ENCODE results near the gene NR6A1. TPM values are rescaled to one million over a fixed set of nuclear protein-coding genes. Genes with fewer than 3 reads are reported as not detected.

The NR6A1 gene
- total and polyA plus RNA-seq, 2 of the 13 experiments (the other 11 are each of a cell fraction or from before 2014, with no cell fraction given), result 28.1 to 31.5 TPM

DNA sequence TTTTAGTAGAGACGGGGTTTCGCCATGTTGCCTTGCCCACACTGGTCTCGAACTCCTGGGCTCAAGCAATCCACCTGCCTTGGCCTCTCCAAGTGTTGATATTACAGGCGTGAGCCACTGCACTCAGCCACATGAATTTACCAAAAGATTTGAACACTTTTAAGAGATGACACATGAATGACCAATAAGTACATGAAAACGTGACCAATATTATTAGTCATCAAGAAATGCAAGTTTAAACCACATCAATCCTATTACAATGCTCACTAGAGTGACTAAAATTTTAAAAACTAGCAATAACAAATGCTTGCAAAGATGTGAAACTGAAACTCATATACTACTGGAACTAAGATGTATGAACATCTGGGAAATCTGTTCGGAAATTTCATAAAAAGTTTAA lies 54.3 kb downstream of the NR6A1 start:
- CTCF ChIA-PET (ENCODE audit: low intra/inter-chr PET ratio, low total read pairs), result no interaction called here
- WGBS (ENCODE audit: low lambda C conversion rate), result 96% methylated on average over 6 of the region's 6 CpGs

GRCh38 chr9:124710766-124711165 lies 60.3 kb downstream of the NR6A1 start:
- Histone ChIP-seq H3K36me3 (replicated peaks in 1 of 2; ENCODE audit: control insufficient read depth in 1 of 2, insufficient read depth in 2 of 2, low read length in 2 of 2) (no peaks in the 10 kb centered on the region; a peak in 2 of 5 replicates), H3K4me1 (ENCODE audit: insufficient read depth, low read length) (peaks cover 22% of the 10 kb centered on the region), H3K4me2 (ENCODE audit: low read depth, low read length) (no peak overlapping the region), H3K9me3 (ENCODE audit: low read length) (no peaks in the 10 kb centered on the region), H3K27me3 (ENCODE audit: control insufficient read depth in 1 of 2, insufficient read depth in 2 of 2, low read length in 2 of 2) (no peaks in the 10 kb centered on the region), H3K79me2 (ENCODE audit: insufficient read depth, low read length) (peaks cover 17% of the 10 kb centered on the region), H4K20me1 (ENCODE audit: insufficient read depth, low read length) (no peaks in the 10 kb centered on the region), H3K4me3 (replicated peaks in 1 of 3; ENCODE audit: insufficient read depth in 1 of 3, low read depth in 2 of 3, low read length in 3 of 3) (no peak overlapping the region), H3K27ac (ENCODE audit: extremely low read length, insufficient read depth, low read length) (no peak overlapping the region), H3K9ac (ENCODE audit: insufficient read depth, low read depth, low read length) (no peak overlapping the region), H2AFZ (ENCODE audit: low read length) (no peak overlapping the region)
- CTCF ChIA-PET (ENCODE audit: low intra/inter-chr PET ratio, low total read pairs), result interaction anchor here (1.7 to 5.9 kb wide), 4 partner anchors 44 to 142 kb away, joined by 5 to 141 read pairs (median 21); no protein-coding TSS in a partner anchor
- FAIRE-seq (no peak), DNase-seq (ENCODE audit: low spot score) (no peak), ATAC-seq (no peak)
- in situ Hi-C loops (cut with HindIII; ENCODE audit: extremely low pct_ligation_motif_present, low pct_unique_long_range_greater_than_20kb), result loop anchor here (5.0 kb wide), 2 partner anchors 93 to 158 kb away; no protein-coding TSS in a partner anchor
- POLR2A ChIA-PET, result no interaction called here
- WGBS (ENCODE audit: low lambda C conversion rate), result 96% methylated on average over 4 of the region's 4 CpGs
- intact Hi-C loops (cut with micrococcal nuclease; ENCODE audit: unreplicated experiment), result loop anchor here (5.0 kb wide), 1 partner anchor 53 kb away; no protein-coding TSS in a partner anchor
- BruUV-seq (replicated peaks), result TSS peak; percentile 16
- TF ChIP-seq NFIC (IDR thresholded peaks at IDR 0.05; ENCODE audit: low read length) (no peak), ZC3H4 (CRISPR knock-in tag; IDR thresholded peaks at IDR 0.05; ENCODE audit: borderline replicate concordance) (no peak), ZFP90 (CRISPR knock-in tag; IDR thresholded peaks at IDR 0.05; ENCODE audit: borderline replicate concordance) (no peak), CHD2 (IDR thresholded peaks at IDR 0.05; ENCODE audit: low read depth, low read length) (no peak), SRY (CRISPR knock-in tag; IDR thresholded peaks at IDR 0.05) (no peak), ZNF839 (CRISPR knock-in tag; IDR thresholded peaks at IDR 0.05; ENCODE audit: borderline replicate concordance) (no peak), XRCC5 (optimal IDR thresholded peaks at IDR 0.05; ENCODE audit: low read length) (no peak), ZKSCAN8 (CRISPR knock-in tag; IDR thresholded peaks at IDR 0.05; ENCODE audit: borderline replicate concordance) (no peak), ZBTB42 (CRISPR knock-in tag; IDR thresholded peaks at IDR 0.05) (no peak)
- TF ChIP-seq, protein P1, sequence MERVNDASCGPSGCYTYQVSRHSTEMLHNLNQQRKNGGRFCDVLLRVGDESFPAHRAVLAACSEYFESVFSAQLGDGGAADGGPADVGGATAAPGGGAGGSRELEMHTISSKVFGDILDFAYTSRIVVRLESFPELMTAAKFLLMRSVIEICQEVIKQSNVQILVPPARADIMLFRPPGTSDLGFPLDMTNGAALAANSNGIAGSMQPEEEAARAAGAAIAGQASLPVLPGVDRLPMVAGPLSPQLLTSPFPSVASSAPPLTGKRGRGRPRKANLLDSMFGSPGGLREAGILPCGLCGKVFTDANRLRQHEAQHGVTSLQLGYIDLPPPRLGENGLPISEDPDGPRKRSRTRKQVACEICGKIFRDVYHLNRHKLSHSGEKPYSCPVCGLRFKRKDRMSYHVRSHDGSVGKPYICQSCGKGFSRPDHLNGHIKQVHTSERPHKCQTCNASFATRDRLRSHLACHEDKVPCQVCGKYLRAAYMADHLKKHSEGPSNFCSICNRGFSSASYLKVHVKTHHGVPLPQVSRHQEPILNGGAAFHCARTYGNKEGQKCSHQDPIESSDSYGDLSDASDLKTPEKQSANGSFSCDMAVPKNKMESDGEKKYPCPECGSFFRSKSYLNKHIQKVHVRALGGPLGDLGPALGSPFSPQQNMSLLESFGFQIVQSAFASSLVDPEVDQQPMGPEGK (CRISPR knock-in tag; IDR thresholded peaks at IDR 0.05), result no peak

More for the DNA sequence above, 54.3 kb downstream of the NR6A1 start:
- POLR2A ChIA-PET, result no interaction called here
- Histone ChIP-seq H4K20me1 (ENCODE audit: insufficient read depth, low read length) (0 out of 2 replicates have a peak, but pooled peaks cover 3% of the 10 kb centered on the region), H3K27ac (ENCODE audit: extremely low read length, insufficient read depth, low read length) (no peak overlapping the region), H3K36me3 (replicated peaks in 1 of 2; ENCODE audit: control insufficient read depth in 1 of 2, insufficient read depth in 2 of 2, low read length in 2 of 2) (peaks cover 0 to 4% of the 10 kb centered on the region in 2 experiments; a peak in 3 of 5 replicates), H3K4me1 (ENCODE audit: insufficient read depth, low read length) (peaks cover 21% of the 10 kb centered on the region), H3K79me2 (ENCODE audit: insufficient read depth, low read length) (peaks cover 6% of the 10 kb centered on the region), H3K4me2 (ENCODE audit: low read depth, low read length) (no peak overlapping the region), H3K9me3 (ENCODE audit: low read length) (no peaks in the 10 kb centered on the region), H2AFZ (ENCODE audit: low read length) (no peak overlapping the region), H3K27me3 (ENCODE audit: control insufficient read depth in 1 of 2, insufficient read depth in 2 of 2, low read length in 2 of 2) (no peaks in the 10 kb centered on the region), H3K9ac (ENCODE audit: insufficient read depth, low read depth, low read length) (no peak overlapping the region), H3K4me3 (replicated peaks in 1 of 3; ENCODE audit: insufficient read depth in 1 of 3, low read depth in 2 of 3, low read length in 3 of 3) (no peak overlapping the region)
- in situ Hi-C loops (cut with HindIII; ENCODE audit: extremely low pct_ligation_motif_present, low pct_unique_long_range_greater_than_20kb), result no loop called here
- FAIRE-seq (no peak), ATAC-seq (no peak), DNase-seq (ENCODE audit: low spot score) (no peak)
- BruUV-seq (replicated peaks), result no TSS peak
- TF ChIP-seq CREB1 (IDR thresholded peaks at IDR 0.05) (0 out of 2 replicates have a peak, but pooled peaks have one; percentile 17), CREB1 (CRISPR knock-in tag; IDR thresholded peaks at IDR 0.05) (no peak), PBX2 (CRISPR knock-in tag; IDR thresholded peaks at IDR 0.05) (no peak)
- intact Hi-C loops (cut with micrococcal nuclease; ENCODE audit: unreplicated experiment), result no loop called here
